Transverse colon (tissue), 3 donors: ENCODE measurements around the gene FAM131B.

Source experiments
- POLR2A ChIP-seq: fragments of 450-650 bp; IDR thresholded peaks from one replicate; pipeline ENCODE4 v1.6.1; 2016; ENCODE audit warnings: antibody characterized with exemption, mild to moderate bottlenecking, moderate library complexity
- TF ChIP-seq, protein P1 (sequence below), 5 experiments: fragments of 200-600 bp in 3 of 5; fragments of 450-650 bp in 2 of 5; sonication (generic) in 3 of 5; IDR thresholded peaks; 1 replicate in 2 of 5; 2 replicates in 3 of 5; pipeline ENCODE4 v1.5.1; 2016 to 2017; ENCODE audit warnings: antibody characterized with exemption in 5 of 5, inconsistent platforms in 3 of 5, mild to moderate bottlenecking in 2 of 5, moderate library complexity in 1 of 5

DNA sequence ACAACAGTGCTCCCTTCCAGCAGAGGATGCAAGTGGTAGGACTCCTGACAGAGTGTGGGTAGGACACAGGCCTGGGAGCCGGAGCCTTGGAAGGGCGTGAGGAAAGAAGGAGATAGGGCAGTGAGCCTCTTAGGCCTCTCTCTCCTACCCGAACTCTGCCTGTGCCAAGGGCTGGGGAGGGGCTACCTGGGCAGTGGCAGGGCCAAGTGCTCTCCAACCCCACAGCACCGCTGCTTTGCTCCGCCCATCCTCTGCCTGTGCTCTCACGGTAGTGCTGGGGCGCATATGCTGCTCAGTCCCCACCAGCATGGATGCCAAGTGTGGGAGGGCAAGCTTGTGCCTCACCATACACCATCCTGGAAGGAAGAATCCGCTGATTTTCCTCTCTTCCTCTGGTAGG, 7.5 kb downstream of the FAM131B start:
- TF ChIP-seq, protein P1, sequence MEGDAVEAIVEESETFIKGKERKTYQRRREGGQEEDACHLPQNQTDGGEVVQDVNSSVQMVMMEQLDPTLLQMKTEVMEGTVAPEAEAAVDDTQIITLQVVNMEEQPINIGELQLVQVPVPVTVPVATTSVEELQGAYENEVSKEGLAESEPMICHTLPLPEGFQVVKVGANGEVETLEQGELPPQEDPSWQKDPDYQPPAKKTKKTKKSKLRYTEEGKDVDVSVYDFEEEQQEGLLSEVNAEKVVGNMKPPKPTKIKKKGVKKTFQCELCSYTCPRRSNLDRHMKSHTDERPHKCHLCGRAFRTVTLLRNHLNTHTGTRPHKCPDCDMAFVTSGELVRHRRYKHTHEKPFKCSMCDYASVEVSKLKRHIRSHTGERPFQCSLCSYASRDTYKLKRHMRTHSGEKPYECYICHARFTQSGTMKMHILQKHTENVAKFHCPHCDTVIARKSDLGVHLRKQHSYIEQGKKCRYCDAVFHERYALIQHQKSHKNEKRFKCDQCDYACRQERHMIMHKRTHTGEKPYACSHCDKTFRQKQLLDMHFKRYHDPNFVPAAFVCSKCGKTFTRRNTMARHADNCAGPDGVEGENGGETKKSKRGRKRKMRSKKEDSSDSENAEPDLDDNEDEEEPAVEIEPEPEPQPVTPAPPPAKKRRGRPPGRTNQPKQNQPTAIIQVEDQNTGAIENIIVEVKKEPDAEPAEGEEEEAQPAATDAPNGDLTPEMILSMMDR (IDR thresholded peaks at IDR 0.05) = no peak
- TF ChIP-seq POLR2A = no peak
